Astrocyte of the cerebellum (primary cell): ENCODE results near the gene DIP2A.

ENCODE experiments used
- DNase-seq: peaks from one replicate; pipeline ENCODE4 v3.0.0-alpha.2; 2011; ENCODE audit warnings: low read depth
- H3K4me3 ChIP-seq: 2 replicates; pipeline ENCODE4 v1.5.1; 2011; ENCODE audit warnings: mild to moderate bottlenecking, low read depth, low read length, moderate library complexity
- in situ Hi-C: cut with HindIII; loops from 2 replicates; pipeline ENCODE4 v1.10.0; 2017; ENCODE audit warnings: low sequenced_read_pairs
- TF ChIP-seq, protein P1 (sequence below): IDR thresholded peaks from 2 replicates; pipeline ENCODE4 v1.5.1; 2012; ENCODE audit warnings: low read length, low read depth, moderate library complexity, mild to moderate bottlenecking; ENCODE audit errors: missing control alignments

Gene DIP2A, protein sequence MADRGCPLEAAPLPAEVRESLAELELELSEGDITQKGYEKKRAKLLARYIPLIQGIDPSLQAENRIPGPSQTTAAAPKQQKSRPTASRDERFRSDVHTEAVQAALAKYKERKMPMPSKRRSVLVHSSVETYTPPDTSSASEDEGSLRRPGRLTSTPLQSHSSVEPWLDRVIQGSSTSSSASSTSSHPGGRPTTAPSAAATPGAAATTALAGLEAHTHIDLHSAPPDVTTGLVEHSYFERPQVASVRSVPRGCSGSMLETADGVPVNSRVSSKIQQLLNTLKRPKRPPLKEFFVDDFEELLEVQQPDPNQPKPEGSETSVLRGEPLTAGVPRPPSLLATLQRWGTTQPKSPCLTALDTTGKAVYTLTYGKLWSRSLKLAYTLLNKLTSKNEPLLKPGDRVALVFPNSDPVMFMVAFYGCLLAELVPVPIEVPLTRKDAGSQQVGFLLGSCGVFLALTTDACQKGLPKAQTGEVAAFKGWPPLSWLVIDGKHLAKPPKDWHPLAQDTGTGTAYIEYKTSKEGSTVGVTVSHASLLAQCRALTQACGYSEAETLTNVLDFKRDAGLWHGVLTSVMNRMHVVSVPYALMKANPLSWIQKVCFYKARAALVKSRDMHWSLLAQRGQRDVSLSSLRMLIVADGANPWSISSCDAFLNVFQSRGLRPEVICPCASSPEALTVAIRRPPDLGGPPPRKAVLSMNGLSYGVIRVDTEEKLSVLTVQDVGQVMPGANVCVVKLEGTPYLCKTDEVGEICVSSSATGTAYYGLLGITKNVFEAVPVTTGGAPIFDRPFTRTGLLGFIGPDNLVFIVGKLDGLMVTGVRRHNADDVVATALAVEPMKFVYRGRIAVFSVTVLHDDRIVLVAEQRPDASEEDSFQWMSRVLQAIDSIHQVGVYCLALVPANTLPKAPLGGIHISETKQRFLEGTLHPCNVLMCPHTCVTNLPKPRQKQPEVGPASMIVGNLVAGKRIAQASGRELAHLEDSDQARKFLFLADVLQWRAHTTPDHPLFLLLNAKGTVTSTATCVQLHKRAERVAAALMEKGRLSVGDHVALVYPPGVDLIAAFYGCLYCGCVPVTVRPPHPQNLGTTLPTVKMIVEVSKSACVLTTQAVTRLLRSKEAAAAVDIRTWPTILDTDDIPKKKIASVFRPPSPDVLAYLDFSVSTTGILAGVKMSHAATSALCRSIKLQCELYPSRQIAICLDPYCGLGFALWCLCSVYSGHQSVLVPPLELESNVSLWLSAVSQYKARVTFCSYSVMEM (N-terminal part only)

DNA sequence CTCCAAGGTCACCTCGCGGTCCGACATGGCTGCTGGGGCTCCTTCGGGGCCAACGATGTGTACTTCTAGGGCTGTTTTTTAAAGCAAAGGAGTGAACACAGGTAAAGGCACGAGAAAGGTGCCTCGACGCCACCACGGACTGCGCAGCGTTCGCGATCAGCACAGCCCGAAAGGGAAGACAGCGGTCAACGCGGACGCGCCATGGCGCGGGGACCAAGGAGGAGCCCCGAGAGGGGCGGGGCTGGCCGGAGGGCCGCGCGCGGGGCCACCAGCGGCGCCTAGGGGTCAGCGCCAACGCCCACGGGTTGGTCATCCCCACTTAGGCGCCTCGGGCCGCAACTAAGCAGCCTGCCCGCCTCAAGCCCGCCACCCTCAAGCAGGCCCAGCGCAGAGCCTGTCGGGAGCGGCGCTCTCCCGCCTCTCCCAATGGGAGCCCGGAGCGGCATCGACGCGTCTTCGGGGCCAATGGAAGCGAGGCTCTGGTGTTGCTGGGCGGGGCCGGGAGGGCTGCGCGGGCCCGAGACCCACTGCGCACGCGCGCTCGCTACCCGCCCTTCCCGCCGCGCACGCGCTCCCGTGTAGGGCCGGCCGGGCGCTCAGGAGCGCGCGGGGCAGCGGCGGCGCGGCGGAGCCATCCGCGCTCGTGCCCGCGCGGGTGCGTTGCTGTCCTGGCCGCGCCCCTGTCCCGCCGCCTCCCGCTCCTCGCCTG is at the start of gene DIP2A:
Gene DIP2A (plus strand): TSS at position 577 of the 709 bp plus-strand sequence. CDS start 241 bp downstream, outside the sequence.
- DNase-seq: peak; percentile 91
- TF ChIP-seq, protein P1, sequence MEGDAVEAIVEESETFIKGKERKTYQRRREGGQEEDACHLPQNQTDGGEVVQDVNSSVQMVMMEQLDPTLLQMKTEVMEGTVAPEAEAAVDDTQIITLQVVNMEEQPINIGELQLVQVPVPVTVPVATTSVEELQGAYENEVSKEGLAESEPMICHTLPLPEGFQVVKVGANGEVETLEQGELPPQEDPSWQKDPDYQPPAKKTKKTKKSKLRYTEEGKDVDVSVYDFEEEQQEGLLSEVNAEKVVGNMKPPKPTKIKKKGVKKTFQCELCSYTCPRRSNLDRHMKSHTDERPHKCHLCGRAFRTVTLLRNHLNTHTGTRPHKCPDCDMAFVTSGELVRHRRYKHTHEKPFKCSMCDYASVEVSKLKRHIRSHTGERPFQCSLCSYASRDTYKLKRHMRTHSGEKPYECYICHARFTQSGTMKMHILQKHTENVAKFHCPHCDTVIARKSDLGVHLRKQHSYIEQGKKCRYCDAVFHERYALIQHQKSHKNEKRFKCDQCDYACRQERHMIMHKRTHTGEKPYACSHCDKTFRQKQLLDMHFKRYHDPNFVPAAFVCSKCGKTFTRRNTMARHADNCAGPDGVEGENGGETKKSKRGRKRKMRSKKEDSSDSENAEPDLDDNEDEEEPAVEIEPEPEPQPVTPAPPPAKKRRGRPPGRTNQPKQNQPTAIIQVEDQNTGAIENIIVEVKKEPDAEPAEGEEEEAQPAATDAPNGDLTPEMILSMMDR: no peak
- in situ Hi-C loops: no loop called here
- peak within 1 kb of the TSS; percentile 73 for H3K4me3 ChIP-seq

- DNase-seq: no peak
- in situ Hi-C loops: no loop called here
- H3K4me3 ChIP-seq: no peak overlapping the region
- TF ChIP-seq, protein P1: no peak
Observed at GRCh38 chr21:46409641-46410406, 48.9 kb upstream of the DIP2A start.

GRCh38 chr21:46410516-46410915 is 48.2 kb upstream of the DIP2A start:
- in situ Hi-C loops: no loop called here
- no peak overlapping the region for H3K4me3 ChIP-seq
- TF ChIP-seq, protein P1: no peak

GRCh38 chr21:46411236-46411635 is 47.5 kb upstream of the DIP2A start:
- no peak overlapping the region for H3K4me3 ChIP-seq
- in situ Hi-C loops: no loop called here
- TF ChIP-seq, protein P1: no peak
- DNase-seq: no peak

More at GRCh38 chr21:46410516-46410915, 48.2 kb upstream of the DIP2A start:
- no peak for DNase-seq

GRCh38 chr21:46411691-46412090 is 47.0 kb upstream of the DIP2A start:
- H3K4me3 ChIP-seq: no peak overlapping the region
- in situ Hi-C loops: no loop called here
- TF ChIP-seq, protein P1: no peak
- no peak for DNase-seq
